Hematopoietic multipotent progenitor cell treated with erythropoietin and hydrocortisone succinate and interleukin-3 and kit ligand, for 6 days (in vitro differentiated cells): ENCODE measurements around the gene KRTAP29-1.

Source experiments
- DNase-seq: peaks from one replicate; pipeline ENCODE4 v3.0.0-alpha.2; 2015

The KRTAP29-1 gene

DNA sequence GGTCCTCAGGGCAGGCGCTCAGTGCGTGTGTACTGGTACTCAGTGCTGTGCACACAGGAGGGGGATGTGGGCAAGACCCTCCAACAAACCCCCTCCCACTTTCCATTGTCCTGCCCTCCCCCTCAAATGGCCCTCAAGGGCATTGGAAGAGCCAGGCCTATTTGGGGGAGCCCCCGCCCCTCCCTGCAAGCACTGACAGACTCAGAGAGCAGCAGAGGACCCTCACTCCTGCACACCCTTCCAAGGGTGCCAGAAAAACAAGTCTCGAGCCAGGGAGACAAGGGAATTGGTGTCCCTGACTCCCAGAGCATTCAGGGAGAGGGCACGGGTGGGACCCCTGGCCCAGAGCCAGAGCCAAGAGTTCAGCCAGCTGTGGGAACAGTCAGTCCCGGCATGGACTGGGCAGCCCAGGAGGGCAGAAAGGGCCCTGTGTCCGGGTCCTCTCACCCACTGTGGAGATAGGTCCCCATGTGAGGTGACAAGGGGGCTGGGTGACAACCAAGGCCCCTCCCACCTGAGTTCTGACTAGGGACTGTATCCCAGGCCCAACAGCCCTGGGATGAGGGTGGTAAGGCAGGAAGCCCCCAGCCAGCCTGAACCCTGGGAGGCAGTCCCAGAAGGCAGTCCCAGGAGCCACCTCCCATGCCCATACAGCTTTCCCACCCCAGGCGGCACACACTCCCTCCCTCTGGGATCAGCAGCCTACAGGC lies 24.9 kb upstream of the KRTAP29-1 start:
- DNase-seq: no peak

DNA sequence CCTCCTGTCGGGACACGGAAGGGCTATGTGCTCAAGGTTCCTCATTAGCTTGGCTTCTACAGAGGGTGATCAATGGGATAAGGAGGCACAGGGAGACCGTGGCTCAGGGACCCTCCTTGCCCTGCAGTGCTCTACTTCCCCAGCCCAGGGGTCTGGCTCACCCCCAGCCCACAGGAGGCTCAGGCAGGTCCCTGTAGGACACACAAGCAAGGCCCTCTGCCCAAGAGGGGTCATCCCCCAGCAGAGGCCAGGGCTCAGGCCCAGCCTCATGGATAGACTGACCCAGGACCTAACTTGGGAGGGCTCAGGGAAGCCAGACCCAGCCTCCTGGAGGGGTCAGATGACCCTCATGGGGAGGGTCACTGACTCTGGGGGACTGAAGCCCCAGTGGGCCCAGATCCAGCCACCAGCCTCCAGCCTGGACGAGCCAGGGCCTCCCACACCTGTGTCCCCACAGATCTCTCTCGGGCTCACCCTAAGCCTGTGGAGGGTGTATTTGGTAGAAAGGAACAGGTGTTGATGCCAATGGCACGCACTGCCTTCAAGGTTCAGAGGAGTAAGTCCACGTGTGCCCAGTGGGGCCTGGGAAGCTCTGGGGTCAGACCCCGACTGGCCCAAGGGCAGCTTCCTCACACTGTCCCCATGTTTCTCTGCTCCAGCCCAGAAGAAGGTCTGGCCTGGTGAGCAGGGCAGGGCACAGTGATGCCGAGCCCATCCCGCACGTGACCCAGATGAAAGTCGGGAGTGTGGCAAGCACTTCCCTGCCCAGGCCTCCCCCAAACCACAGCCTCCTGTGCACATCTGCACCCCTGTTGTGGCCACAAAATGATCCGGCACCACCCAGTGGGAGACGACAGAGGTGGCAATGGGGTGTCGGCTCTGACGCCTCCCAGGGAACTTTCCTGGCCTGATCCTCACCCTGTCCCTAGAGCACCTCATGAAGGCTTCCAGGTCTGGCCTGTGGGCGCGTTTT lies 23.8 kb upstream of the KRTAP29-1 start:
- DNase-seq: peak; percentile 9

DNA sequence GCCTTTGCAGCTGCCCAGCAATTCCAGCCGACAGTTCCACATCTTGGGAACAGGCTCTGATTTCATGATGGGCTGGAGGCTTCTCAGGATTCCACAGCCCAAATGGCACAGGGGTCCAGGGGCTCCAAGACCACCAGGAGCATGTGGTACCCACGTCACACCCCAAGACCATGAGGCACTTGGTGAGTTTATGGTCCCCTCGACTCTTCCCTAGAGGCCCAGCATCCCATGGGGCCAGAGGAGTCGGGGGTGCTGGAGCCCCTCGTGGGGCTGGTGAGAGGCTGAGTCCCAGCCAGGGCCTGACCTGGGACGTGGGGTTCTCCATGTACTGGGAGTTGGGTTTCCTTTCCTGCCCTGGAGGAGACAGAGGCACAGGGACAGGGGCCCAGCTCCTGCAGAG lies 23.0 kb upstream of the KRTAP29-1 start:
- no peak for DNase-seq

DNA sequence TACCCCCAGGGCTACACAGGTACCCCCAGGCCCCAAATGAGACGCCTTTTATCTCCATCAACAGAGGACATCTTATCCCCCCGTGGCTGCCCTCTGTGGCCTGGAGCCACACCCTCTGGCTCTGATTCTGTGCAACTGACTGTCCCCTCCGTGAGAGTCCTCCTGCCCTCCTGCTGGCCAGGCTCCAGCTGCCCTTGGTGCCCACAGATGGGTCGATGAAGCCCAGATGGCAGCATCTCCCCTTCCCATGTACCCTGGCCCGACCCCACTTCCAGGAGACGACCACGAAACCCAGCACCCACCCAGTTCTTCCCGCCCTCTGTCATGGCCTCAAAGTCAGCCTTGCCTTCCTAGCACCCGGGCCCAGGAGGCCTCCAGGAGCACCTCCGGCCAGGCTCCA lies 22.5 kb upstream of the KRTAP29-1 start:
- DNase-seq: no peak

DNA sequence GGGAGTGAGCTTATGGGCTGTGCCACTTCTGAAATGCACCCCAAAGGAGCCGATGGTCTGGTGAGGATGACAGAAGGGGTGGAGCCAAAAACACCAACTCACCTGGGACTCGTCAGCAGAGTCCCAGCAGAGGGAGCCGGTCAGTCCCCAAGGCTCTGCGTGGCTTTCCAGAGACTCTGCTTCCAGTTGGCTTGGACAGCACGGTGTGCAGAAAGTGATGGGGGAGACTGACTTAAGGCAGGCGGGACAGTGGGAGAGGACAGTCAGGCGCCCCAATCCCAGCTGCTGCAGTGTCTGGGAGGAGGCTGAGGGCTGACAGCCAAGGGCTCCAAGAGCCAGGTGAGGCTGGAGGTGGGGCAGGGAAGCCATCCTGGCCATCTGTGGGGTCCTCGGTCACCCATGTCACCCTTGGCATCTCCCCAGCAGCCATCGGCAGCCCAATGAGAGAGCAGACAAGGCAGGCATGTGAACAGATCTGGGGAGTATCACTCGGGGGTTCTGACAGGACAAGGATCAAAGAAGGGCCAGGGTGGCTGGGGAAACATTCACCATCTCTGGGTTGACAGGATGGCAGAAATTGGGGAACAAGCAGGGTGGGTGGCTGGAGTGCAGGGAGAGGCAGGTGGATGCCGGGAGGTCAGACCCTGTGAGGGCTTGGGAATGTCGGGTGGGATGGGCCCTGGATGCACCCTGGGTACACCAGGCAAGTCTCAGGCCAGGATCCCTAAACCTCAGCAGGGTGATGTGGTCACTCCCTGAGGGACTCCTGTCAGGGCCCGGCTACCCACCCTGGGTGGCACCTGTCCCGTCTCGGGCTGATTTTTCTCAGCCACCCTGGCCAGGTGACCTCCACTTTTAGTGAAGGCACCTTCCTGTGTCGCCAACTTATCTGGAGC lies 21.8 kb upstream of the KRTAP29-1 start:
- no peak for DNase-seq

DNA sequence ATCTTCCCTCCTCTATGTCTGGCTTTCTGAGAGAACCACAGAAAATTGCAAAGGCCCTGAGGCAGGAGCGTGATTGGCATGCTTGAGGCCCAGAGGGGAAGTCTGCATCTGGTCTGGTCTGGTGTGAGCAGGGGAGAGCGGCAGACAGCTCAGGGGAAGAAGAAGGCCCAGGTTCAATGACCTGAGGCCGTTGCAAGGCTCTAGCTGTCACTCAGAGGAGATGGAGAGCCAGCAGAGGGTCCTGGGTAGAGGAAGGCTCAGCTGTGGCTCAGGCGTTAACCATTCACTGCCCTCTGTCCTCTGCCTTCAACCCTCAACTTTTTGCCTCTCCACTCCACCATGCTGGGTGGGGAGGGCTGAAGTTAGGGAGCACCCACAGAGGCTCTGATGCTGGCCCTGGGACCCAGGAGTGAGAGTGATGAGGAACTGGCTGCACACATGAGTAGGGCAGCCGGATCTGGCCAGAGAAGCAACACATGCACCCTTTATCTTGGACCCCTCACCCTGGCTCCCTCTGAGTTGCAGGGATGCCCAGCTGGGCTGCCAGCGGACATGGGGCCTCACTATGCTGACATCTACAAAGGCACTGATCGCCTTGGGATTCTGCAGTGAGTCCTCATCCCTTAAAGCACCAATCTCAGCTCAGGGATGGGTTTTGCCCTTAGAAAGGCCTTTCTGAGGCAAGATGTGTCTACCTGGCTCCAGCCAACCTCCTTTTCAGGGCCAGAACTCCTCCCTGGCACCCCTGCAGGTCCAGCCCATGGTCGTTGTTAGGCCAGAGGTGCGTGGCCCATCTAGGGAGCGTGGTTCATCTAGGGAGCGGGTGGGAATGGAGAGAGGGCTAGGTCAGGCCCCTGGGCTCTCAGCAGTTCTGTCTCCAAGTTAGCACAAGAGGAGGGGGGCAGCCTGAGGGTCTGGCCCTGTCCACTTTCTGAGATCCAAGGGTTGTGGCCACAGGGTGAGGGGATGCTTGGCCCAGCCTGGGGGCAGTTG lies 20.5 kb upstream of the KRTAP29-1 start:
- DNase-seq: no peak

DNA sequence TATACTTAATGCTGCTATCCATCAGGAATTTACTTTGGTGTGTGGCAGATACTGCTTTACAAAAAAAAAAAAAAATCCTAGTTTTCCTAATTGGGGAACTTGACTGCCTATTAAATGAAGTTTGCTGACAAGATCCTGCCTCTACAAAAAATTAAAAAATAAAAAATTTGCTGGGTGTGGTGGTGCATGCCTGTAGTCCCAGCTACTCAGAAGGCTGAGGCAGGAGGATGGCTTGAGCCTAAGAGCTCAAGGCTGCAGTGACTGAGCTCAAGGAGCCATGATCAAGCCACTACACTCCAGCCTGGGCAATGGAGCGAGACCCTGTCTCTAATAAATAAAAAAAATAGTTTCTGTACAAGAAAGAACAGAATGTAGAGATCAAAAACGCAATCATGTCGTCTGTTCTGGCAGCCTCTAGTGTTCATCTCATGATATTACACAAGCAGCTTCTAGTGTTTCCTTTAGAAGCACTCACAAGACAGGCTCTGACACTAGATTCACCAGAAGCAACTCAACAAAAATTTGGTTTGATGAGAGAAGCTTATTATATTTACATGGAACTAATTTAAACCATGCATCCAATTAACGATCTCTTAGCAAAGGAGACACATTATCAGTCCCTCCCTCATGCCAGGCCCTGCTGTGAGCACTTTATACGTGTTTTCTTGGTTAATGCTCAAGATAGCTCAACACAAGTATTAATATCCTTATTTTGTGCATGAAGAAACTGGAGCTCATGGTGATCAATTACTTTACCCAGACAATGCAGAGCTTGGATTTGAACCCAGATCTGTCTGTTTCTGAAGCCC lies 19.6 kb upstream of the KRTAP29-1 start:
- peak; percentile 68 for DNase-seq

DNA sequence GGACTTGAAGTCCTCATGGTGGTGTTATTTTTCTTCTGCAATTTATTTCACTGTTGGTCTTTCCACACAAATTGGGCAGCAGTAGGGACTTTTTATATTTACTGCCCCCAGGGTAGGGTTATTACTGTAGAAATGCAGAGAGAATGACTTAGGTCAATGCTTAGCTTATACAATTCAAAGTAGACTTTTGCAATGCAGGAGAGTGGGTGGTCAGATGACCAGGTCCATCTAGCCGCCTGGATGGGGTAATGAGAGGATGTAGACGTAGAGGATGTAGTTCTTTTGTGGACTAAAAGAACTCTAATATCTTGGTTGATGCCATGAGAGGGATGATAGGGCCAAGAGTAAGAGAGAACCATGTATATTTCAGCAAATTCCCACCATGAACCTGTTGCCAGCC lies 15.6 kb upstream of the KRTAP29-1 start:
- no peak for DNase-seq

DNA sequence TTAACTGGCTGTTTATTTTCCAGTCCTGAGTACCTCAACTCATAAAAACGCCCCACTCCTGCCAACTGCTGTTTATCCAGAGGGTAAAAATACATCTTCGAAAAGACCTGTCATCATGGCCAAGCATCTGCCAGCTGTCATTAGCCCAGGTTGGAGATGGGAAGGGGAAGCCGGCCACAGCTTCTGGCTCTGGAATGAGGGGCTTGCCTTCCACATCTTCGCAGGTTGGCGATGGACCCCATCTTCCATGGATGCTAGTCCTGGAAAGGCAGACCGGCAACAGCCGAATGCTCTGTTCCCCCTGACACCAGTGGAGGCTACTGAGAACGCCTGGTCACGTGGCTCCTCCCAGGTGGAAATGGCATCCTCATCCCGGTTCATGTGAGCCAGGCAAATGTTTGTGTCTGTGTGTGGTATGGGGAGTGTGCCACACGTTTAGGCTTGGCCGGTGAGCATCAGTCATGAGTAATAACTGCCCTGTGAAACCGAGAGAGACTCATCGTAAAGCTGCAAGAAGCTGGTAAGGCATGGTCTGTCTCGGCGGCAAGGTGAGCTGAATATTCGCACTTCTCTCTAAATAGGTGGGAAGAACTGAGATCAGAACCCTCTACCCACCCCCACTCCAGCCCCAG lies 13.3 kb upstream of the KRTAP29-1 start:
- DNase-seq: no peak

DNA sequence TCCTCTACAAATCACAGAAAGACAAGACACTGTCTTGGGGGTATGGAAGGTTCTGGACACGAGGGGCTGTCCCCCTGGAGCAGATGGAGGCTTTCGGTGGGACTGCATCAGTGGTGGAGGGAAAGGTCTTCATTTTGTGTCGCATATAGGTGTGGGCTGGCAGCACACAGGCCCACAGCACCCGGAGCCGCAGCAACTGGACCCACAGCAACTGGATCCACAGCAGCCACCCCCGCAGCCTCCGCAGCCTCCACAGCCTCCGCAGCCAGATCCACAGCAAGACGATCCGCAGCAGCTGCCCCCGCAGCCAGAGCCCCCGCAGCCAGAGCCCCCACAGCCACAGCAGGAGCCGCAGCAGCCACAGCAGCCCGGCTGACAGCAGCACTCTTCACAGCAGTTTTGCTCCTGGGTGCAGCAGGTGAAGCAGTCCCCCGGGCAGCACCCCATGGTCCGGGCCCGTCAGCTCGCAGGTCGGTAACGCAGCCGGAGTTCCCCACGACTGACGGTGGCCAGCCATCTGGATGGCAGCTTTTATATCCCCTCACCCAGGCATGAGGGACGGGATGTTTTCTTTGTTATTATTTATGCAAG lies 12.6 kb upstream of the KRTAP29-1 start, which contains the start of gene KRTAP17-1:
Gene KRTAP17-1, minus strand, starts transcription at position 507 of the 591 bp plus-strand sequence. Its CDS starts 60 bp downstream, at position 447.
- DNase-seq: no peak

DNA sequence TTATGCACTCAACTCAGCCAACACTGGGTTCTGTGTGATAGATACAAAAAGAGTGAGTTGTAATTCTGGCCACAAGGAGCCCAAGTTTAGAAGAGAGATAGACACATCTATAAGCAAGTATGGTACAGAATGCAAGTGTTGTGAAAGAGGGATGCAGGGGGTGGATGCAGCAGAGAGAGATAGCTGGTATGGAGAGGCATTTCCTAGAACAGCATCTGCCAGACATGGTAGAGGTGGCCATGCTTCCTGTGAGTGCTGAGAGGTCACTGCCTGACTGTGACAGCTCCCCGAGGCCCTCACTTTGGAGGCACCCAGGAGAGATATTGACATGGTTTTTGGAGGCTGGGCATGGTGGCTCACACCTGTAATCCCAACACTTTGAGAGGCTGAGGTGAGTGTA lies 8.5 kb upstream of the KRTAP29-1 start:
- DNase-seq: no peak

DNA sequence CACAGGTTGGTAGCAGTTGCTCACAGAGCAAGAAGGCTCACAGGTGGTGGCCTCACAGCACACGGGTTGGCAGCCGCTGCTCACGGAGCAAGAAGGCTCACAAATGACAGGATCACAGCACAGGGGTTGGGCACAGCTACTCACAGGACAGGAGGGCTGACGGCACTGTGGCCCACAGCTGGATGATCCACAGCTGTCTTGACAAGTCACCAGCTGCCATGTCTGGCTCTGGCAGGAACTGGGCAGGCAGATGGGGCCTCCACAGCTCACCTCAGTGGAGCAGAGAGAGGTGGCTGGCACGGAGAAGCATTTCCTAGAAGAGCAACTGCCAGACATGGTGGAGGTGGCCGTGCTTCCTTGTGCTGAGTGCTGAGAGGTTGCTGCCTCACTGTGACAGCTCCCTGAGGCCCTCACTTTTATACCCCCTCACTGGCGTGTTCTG lies 6.3 kb upstream of the KRTAP29-1 start, which contains the start of gene KRTAP16-1:
Gene KRTAP16-1, minus strand, starts transcription at position 392 of the 442 bp plus-strand sequence. Its CDS starts 56 bp downstream, at position 336.
- peak; percentile 21 for DNase-seq

DNA sequence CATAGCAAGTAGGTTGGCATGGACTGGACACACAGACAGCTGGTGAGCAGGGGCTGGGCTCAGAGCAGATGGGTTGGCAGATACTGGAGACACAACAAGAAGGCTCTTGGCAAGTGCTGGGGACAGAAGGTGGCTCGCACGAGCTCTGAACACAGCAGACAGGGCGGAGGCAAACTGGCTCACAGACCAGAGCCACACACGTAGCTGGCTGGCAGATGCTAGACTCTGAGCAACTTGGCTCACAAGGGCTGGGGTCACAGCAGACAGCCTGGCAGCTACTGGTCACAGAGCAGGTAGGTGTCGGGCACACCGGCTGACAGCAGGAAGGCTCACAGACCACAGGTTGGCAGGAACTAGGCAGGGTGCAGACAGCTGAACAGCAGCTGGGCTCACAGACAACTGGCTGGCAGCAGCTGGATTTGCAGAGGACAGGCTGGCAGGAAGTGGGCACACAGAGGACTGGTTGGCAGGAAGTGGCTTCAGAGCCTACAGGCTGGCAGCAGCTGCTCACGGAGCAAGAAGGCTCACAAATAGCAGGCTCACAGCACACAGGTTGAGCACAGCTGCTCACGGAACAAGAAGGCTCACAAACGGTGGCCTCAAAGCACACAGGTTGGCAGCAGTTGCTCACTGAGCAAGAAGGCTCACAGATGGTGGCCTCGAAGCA lies 5.7 kb upstream of the KRTAP29-1 start:
- DNase-seq: peak; percentile 64

DNA sequence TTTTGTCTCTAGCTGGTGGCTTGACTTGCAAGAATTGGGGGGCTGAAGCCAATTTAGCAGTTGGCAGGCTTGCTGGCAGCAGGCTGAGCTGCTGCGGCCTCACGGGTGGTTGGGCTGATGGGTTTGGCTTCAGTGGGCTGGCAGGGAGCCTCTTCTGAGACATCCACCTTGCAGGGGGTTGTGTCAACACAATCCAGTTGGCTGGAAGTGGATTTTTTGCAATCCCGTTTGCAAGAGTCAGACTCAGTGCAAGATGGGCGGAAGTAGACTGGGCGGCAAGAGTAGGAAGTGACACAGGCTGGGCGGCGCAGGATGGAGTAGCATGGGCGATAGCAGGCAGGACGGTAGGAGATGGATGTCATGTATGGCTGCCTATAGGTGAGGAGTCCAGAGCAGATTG lies 5.0 kb upstream of the KRTAP29-1 start:
- DNase-seq: no peak

DNA sequence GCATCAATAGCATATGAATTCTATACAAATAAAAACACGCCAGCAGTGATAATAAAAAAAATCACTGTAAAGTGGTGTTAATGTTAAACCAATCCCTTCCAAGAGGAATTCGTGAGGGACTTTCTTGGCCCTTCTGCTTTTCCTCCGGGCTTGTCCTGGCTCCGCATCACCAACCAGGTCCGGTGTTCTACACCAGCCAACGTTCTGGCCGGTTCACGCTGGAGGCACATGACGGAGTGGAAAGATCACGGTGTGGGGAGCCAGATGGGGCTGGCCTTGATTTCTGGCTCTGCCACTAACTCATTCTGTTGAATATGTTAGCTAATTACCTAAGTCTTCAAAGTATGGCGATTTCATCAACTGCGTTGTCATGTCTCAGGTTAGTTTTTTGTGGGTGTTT lies 1.4 kb upstream of the KRTAP29-1 start:
- no peak for DNase-seq

DNA sequence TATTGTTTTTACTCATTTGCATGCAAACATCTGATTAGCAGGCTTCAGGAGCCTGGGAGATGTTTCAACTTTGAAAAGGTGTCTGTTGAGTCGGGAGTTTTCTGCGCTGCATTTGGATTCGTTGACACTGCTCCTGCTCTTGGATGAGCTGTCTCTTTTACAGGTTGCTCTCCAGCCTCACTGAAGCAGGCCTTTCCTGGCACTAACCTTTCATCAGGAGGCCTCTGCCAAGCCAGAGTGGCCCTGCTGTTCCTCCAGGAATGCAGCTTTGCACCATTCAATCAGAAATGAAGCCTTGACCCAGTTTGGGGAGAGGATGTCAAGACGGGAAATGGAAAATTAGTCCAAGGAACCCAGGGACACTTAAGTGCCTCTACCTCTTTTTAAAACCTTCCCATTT lies 330 bp upstream of the KRTAP29-1 start:
- DNase-seq: no peak

DNA sequence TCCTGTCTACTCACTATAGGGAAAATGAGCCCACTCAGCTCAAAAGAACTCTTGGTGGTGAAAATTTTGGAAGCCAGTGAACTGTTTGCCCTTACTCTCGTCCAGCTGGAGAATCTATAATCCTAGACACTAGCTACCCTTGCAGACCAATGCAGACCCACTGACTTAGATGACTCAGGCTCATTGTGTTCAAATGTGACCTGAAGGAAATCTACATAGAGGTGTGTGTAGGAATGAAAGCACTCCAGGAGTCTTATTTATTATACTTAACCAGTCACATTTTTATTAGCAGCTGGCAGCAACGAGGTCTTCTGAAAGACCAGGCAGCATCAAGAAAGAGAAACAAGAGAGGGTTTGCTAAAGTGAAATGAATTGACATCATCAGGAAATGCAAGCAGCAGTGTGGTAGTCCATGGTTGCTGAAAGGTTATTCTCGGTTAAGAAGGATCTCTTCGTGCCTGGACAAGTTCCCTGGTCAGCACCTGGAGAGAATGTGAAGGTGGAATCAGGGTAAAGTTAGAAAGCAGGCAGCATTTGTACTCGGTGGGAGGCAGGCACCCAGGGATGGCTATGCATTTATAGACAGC lies 1.4 kb downstream of the KRTAP29-1 start:
- no peak for DNase-seq

DNA sequence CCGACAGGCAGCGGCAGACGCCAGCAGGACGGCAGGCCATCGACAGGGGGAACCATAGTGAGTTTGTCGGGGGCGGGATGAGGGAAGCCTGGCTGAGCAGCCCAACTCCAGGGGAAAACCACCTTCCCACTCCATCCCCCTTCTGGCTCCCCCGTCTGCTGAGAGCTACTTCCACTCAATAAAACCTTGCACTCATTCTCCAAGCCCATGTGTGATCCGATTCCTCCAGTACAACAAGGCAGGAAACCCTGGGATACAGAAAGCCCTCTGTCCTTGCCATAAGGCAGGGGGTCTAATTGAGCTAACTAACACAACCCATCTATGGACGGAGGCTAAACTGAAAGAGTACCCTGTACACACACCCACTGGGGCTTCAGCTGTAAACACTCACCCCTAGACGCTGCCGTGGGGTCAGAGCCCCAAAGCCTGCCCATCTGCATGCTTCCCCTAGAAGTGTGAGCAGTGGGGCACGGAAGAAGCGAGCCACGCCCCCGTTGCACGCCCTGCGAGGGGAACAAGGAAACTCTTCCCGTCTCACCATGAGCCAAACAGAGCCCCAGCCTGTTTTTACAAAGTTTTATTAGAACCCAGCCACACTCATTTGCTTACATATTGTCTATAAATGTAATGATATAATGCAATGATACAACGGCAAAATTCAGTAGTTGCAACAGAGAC lies 4.1 kb downstream of the KRTAP29-1 start:
- no peak for DNase-seq
